MCF 10A (cell line): Measurements from ENCODE around the gene POLA1. TPM values are rescaled to one million over a fixed set of nuclear protein-coding genes. Genes with fewer than 3 reads are reported as not detected.

Experiments
- BruUV-seq: library from RNA; stranded (reverse); fragments of 400-500 nt; replicated peaks from 2 replicates; lab custom pipeline; 2021; lab: Mats Ljungman, UMichigan
- CTCF ChIA-PET: fragments of 300-600 bp; sonication (Branson Sonifier 250); formaldehyde crosslinking; extraction: SDS; loops from one replicate; lab custom pipeline; 2021; ENCODE audit warnings: antibody characterized with exemption, inconsistent platforms; lab: Yijun Ruan, JAX
- POLR2A ChIA-PET: fragments of 300-600, 350-650 bp; sonication (Branson Sonifier 250); formaldehyde crosslinking; extraction: SDS; loops from one replicate; lab custom pipeline; 2020; ENCODE audit warnings: antibody characterized with exemption, inconsistent platforms; lab: Yijun Ruan, JAX
- DNase-seq: peaks from one replicate; pipeline ENCODE4 v3.0.0-alpha.2; 2018; ENCODE audit not compliant: unreplicated experiment
- H3K27ac Mint-ChIP-seq: one replicate; pipeline ENCODE4 v1.8.0; 2022; ENCODE audit warnings: mild to moderate bottlenecking, low read depth, mixed read lengths; ENCODE audit not compliant: unreplicated experiment
- H3K27me3 Mint-ChIP-seq: one replicate; pipeline ENCODE4 v1.8.0; 2022; ENCODE audit warnings: mixed read lengths; ENCODE audit not compliant: insufficient read depth, unreplicated experiment
- H3K36me3 Mint-ChIP-seq: one replicate; pipeline ENCODE4 v1.8.0; 2022; ENCODE audit warnings: mild to moderate bottlenecking, moderate library complexity, mixed read lengths; ENCODE audit not compliant: insufficient read depth, unreplicated experiment
- H3K4me1 Mint-ChIP-seq: one replicate; pipeline ENCODE4 v1.8.0; 2022; ENCODE audit warnings: mixed read lengths; ENCODE audit not compliant: insufficient read depth, unreplicated experiment
- H3K4me3 Mint-ChIP-seq: one replicate; pipeline ENCODE4 v1.8.0; 2022; ENCODE audit warnings: mild to moderate bottlenecking, moderate library complexity, mixed read lengths; ENCODE audit not compliant: unreplicated experiment
- H3K9me3 Mint-ChIP-seq: one replicate; pipeline ENCODE4 v1.8.0; 2022; ENCODE audit warnings: mixed read lengths; ENCODE audit not compliant: unreplicated experiment
- intact Hi-C: fragments of 100-400 bp; cut with micrococcal nuclease; formaldehyde crosslinking; loops from 2 replicates; pipeline ENCODE4 v1.14.1; 2022
- total RNA-seq: library from RNA; stranded (reverse); gene quantifications from 2 replicates; pipeline ENCODE4 v1.2.3, GENCODE V29; 2022
- TF ChIP-seq, protein P1 (sequence below): fragments of 200-600 bp; IDR thresholded peaks from one replicate; pipeline ENCODE4 v1.8.0; 2022; ENCODE audit warnings: antibody characterized with exemption, mild to moderate bottlenecking; ENCODE audit not compliant: unreplicated experiment

Gene POLA1
- total RNA-seq, 1 experiment from 2014 or later: 9.8 TPM

DNA sequence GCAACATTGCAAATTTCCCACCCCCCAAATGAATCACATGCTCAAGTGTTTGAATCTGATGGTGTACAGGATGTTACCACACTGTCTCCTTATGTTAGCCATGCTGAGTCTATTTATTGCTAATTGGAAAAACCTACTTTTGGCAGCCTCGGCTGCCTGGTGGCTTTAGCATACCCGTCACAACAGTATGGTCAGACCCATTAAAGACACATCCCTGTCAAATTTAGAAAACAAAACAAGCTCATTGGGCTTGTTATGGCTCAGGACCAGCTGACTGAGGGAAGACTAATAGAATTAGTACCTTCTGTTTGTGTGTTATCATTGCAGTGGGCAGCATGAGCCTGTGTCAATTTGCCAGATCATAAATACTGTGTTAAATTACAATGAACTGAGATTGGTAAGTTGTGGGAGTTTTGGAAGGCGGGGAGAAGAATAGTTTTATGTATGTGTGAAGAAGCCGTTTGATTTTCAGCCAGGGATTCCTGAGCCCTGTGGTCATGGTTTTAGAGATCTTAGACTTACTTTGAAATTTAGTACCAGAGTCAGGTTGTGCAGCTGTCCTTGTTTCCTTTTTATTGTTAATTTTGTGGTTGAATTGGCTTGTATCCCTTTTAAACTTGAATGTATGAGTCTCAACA is 66.8 kb downstream of the POLA1 start:
- Mint-ChIP-seq H3K4me3 (no peak overlapping the region), H3K36me3 (peaks cover 12% of the 10 kb centered on the region), H3K4me1 (no peaks in the 10 kb centered on the region), H3K27me3 (peaks cover 58% of the 10 kb centered on the region), H3K9me3 (no peaks in the 10 kb centered on the region), H3K27ac (no peak overlapping the region)
- intact Hi-C loops: no loop called here
- TF ChIP-seq, protein P1, sequence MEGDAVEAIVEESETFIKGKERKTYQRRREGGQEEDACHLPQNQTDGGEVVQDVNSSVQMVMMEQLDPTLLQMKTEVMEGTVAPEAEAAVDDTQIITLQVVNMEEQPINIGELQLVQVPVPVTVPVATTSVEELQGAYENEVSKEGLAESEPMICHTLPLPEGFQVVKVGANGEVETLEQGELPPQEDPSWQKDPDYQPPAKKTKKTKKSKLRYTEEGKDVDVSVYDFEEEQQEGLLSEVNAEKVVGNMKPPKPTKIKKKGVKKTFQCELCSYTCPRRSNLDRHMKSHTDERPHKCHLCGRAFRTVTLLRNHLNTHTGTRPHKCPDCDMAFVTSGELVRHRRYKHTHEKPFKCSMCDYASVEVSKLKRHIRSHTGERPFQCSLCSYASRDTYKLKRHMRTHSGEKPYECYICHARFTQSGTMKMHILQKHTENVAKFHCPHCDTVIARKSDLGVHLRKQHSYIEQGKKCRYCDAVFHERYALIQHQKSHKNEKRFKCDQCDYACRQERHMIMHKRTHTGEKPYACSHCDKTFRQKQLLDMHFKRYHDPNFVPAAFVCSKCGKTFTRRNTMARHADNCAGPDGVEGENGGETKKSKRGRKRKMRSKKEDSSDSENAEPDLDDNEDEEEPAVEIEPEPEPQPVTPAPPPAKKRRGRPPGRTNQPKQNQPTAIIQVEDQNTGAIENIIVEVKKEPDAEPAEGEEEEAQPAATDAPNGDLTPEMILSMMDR: no peak
- DNase-seq: no peak
- ChIA-PET POLR2A (no interaction called here), CTCF (interaction anchor here (1.3 to 5.5 kb wide), 2 partner anchors 8 to 10 kb away, joined by 3 to 42 read pairs; no protein-coding TSS in a partner anchor)
- no TSS peak for BruUV-seq

DNA sequence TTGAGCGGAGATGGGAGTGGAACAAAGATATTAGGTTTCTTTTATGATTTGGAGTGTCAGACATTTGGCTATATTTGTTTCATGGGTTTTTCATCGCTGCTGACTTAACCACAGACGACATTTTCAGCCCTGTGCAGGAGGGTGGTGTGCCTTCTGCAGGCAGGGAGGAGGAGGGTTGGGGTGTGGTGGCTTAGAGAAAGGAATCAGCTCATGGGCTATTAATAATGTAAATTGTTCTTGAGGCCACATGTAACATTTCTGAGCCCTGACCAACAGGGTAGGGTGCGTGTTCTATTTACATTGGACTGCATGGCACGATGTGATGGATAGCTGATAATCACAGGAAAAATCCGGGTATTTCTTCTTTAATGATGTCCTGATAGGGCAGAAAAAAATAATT is 67.6 kb downstream of the POLA1 start:
- CTCF ChIA-PET: interaction anchor here (1.0 to 5.5 kb wide), 3 partner anchors 9 to 30 kb away, joined by 3 to 42 read pairs (median 4); no protein-coding TSS in a partner anchor
- Mint-ChIP-seq H3K36me3 (peaks cover 6% of the 10 kb centered on the region), H3K4me3 (no peak overlapping the region), H3K4me1 (no peaks in the 10 kb centered on the region), H3K27ac (no peak overlapping the region), H3K27me3 (peaks cover 51% of the 10 kb centered on the region), H3K9me3 (no peaks in the 10 kb centered on the region)
- intact Hi-C loops: no loop called here
- DNase-seq: no peak
- BruUV-seq: no TSS peak
- TF ChIP-seq, protein P1: no peak
- POLR2A ChIA-PET: no interaction called here

DNA sequence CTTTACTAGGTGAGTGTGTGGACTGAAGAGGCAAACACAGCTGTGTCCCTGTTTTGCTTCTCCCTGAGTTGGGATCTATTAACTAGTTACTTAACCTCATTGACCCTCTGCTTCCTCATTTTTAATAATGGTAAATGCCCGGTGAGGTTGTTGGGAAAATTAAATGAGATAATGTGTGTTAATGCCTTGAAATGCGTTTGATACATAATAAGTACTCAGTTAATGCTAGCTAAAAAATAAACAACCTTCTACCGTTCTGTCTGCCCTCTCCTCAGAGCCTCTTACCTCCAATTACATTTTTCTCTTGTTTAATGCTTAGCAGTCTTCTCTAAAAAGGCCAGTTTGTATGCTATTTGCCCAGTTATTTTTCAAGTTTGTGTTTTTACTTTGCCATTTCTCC is 70.3 kb downstream of the POLA1 start:
- intact Hi-C loops: no loop called here
- CTCF ChIA-PET: interaction anchor here (0.6 to 5.5 kb wide), 3 partner anchors 10 to 70 kb away, joined by 3 to 42 read pairs (median 3); no protein-coding TSS in a partner anchor
- H3K27me3 Mint-ChIP-seq: peaks cover 52% of the 10 kb centered on the region

DNA sequence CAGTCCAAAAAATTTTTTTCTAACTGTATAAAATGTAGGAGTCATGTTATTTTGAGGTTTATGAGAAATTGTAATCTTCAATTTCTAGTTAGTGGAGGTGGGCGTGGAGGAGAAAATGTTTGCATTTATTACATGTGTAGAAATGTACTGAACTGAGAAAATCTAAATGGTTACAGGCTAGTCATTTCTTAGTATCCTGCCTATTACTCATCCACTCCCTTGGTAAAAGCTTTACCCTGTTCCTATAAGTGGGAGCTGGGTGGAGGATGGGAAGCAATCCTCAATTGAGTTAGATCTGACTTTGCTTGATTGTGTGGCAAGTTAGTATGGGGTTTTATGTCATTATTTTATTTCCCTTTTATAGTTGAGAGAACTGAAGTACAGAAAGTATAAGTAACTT is 73.8 kb downstream of the POLA1 start:
- POLR2A ChIA-PET: interaction anchor here (1.0 kb wide), 1 partner anchor 12 kb away, joined by 3 read pairs; no protein-coding TSS in a partner anchor
- Mint-ChIP-seq H3K36me3 (peaks cover 5% of the 10 kb centered on the region), H3K4me3 (no peak overlapping the region), H3K4me1 (no peaks in the 10 kb centered on the region), H3K27ac (no peak overlapping the region), H3K27me3 (peaks cover 64% of the 10 kb centered on the region), H3K9me3 (no peaks in the 10 kb centered on the region)
- TF ChIP-seq, protein P1: no peak
- BruUV-seq: no TSS peak
- DNase-seq: no peak
- CTCF ChIA-PET: interaction anchor here (1.7 to 2.3 kb wide), 2 partner anchors 15 to 71 kb away, joined by 7 to 11 read pairs; no protein-coding TSS in a partner anchor
- intact Hi-C loops: loop anchor here (5.0 kb wide), 1 partner anchor 190 kb away; no protein-coding TSS in a partner anchor

More for the DNA sequence above, 70.3 kb downstream of the POLA1 start:
- no TSS peak for BruUV-seq
- H3K36me3 Mint-ChIP-seq: peaks cover 6% of the 10 kb centered on the region
- no peak overlapping the region for H3K4me3 Mint-ChIP-seq
- DNase-seq: no peak
- POLR2A ChIA-PET: no interaction called here
- no peaks in the 10 kb centered on the region for H3K9me3 Mint-ChIP-seq
- H3K4me1 Mint-ChIP-seq: no peaks in the 10 kb centered on the region
- TF ChIP-seq, protein P1: no peak
- H3K27ac Mint-ChIP-seq: peak overlapping the region; percentile 79
